HG03103 (cell line): ENCODE results near the gene RNF168.
"Not testable (repeated sequence)": the region's sequence is repeated elsewhere in the genome, so short reads cannot be mapped to it uniquely, and the experiment has no call there.

ENCODE experiments used
- ATAC-seq: cut with Tn5 transposase; IDR thresholded peaks from one replicate; pipeline ENCODE4 v1.9.1; 2021; ENCODE audit warnings: low read depth; ENCODE audit not compliant: unreplicated experiment

The RNF168 gene

DNA sequence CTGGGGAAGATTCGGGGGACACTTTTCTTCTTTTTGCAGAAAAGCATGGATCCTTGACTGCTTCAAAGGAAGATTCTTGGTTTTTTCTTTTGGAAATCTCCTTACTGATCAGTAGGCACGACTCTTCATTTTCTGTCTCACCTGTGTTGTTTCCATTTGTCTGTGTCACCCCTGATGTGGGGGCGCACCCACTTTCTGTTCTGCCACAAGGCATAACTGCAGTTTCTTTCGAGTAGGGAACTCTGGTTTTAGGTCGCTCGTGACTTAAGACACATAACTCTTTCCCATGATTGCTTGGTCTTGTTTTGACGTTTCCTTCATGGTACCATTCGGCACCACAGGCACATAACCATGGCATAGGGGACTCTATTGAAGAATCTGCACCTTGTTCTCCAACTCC, 31.3 kb downstream of the RNF168 start:
- no peak for ATAC-seq

DNA sequence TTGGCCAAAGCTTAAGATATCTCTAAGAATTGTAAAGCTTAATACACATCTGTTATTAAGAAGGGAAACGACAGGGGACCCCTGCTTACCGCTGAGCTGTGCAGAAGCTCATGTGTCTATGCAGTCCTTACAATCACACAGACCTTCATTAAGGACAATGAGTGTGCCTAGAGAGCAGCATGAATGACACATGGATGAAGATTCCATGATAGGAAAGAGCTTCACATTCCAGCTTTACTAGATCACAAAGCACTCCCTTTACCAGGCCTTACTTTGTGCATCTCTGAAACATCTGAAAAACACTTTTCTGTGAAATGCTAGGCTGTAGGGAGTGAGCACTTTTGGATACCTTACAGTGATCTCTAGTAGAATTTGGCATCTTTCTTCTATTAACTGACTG, 32.0 kb downstream of the RNF168 start:
- ATAC-seq, result no peak

DNA sequence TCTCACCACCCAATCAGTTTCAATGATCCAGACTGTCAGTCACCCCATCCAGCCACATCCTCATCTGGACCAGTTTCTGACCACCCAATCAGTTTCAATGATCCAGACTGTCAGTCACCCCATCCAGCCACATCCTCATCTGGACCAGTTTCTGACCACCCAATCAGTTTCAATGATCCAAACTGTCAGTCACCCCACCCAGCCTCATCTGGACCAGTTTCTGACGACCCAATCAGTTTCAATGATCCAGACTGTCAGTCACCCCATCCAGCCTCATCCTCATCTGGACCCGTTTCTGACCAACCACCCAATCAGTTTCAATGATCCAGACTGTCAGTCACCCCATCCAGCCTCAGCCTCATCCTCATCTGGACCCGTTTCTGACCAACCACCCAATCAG, 33.4 kb downstream of the RNF168 start:
- ATAC-seq, result not testable (repeated sequence)

DNA sequence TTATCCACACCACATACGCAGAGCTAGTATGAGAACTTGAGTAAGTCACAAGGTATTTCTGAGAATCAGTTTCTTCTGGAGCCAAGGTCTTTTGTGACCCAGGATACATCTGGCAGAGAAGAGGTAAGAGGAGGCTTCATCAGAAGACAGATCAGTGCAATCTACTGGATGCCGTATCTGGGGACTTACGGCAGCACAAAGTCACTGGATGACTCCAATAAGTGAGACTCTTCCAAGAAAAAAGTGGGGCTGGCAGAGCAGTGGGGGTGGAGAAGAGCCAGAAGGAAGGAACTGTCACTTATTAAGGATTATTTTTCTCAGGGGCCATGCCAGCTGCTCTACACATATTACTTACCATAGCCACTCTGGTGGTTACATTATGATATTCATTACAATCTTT, 39.8 kb downstream of the RNF168 start:
- no peak for ATAC-seq

DNA sequence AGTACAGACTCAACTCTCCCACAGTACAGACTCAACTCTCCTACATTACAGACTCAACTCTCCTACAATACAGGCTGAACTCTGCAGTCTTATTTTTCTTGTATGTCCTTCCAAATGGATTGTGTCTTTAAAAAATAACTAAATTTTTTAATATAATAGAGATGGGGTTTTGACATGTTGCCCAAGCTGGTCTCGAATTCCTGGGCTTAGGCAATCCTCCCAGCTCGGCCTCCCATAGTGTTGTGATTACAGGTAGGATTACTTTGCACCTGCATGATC, 40.2 kb downstream of the RNF168 start:
- ATAC-seq, result no peak

DNA sequence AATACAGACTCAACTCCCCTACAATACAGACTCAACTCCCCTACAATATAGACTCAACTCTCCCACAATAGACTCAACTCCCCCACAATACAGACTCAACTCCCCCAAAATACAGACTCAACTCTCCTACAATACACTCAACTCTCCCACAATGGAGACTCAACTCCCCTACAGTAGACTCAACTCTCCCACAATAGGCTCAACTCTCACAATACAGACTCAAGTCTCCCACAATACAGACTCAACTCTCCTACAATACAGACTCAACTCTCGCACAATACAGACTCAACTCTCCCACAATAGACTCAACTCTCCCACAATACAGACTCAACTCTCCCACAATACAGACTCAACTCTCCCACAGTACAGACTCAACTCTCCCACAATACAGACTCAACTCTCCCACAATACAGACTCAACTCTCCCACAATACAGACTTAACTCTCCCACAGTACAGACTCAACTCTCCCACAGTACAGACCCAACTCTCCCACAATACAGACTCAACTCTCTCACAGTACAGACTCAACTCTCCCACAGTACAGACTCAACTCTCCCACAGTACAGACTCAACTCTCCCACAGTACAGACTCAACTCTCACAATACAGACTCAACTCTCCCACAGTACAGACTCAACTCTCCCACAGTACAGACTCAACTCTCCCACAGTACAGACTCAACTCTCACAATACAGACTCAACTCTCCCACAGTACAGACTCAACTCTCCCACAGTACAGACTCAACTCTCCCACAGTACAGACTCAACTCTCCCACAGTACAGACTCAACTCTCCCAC, 40.7 kb downstream of the RNF168 start:
- ATAC-seq, result not testable (repeated sequence)

DNA sequence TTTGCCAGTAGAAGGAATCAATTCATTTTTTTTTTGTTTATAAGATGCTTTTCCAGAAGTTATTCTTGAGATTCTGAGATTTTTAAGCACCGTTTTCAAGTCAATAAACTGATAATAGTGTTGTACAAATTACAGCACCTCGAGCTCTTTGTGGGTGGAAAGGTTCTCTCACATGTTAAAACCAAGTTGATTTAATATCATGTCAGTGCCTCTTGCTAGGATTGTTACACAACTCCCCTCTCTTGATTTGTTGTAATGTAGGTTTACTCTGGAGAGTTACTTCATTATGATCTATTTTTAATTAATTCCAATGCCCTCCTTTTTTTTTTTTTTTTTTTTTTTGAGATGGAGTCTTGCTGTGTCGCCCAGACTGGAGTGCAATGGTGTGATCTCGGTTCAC, 45.5 kb downstream of the RNF168 start:
- no peak for ATAC-seq

DNA sequence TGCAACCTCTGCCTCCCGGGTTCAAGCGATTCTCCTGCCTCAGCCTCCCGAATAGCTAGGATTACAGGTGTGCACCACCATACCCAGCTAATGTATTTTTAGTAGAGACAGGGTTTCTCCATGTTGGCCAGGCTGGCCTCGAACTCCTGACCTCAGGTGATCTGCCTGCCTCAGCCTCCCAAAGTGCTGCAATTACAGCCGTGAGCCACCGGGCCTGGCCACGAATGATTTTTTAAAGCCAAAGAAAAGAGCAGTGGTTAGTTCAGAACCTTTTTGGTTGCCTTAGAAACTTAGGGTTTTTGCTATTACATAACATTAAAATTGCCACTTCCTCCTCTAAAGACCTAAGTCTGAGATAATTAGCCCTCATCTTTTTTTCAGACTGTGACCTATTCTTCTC, 46.1 kb downstream of the RNF168 start:
- ATAC-seq, result not testable (repeated sequence)

DNA sequence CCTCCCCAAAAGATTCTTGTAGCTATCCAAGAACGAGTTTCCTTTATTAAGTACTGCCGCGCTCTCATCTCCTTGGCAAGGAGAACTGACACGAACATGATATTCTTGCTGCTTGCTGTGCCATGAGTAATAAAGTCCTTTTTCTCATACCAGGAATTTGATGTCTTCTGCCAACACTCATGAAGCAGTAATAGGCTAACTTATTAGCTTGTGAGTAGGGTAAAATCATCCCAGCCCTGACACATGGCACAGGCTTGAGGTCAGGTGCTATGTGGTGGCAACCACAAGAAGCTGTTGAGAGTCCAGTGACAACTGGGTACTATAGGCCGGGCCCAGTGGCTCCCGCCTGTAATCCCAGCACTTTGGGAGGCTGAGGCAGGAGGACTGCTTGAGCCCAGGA, 48.6 kb downstream of the RNF168 start:
- no peak for ATAC-seq

DNA sequence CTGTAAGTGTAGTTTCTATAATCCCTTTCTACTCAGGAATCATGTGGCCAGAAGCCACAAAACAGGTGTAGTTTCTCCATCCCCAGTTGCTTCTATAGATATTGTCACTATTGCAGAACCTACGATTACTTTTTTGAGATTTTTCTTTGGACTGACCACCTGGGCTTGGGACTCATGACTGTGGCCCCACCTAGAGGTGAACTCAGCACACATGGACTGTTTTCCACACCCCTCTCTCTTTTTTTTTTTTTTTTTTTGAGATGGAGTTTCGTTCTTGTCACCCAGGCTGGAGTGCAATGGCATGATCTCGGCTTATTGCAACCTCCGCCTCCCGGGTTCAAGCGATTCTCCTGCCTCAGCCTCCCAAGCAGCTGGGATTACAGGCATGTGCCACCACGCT, 58.2 kb downstream of the RNF168 start:
- not testable (repeated sequence) for ATAC-seq

DNA sequence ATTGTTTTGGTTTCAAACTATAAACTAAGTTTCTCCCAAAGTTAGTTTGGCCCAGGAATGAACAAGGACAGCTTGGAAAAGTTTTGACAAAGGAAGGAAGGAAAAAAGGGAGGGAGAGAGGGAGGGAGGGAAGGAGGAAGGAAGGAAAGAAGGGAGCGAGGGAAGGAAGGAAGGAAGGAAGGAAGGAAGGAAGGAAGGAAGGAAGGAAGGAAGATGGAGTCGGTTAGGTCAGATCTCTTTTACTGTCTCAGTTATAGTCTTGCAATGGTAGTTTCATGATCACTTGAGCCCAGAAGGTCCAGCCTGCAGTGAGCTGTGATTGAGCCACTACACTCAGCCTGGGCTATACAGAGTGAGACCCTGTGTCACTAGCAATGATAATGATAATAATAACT, 59.1 kb downstream of the RNF168 start:
- ATAC-seq, result no peak

DNA sequence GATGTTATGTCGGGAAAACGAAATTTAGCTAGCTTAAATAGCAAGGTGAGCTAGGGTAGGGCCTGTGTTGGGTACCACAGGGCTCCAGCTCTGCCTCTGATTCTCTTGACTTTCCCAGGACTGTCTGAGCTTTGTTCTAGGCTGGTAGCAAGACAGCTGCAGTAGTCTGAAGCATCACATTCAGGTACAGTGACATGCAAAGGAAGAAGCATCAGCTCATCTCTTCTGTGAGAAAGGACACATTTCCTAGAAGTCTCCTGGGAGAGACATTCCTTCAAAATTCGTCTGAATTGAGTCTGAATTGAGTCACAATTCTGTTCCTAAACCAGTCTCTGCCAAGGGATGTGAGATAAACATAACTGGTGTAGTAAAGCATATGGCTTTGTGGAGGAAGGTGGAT, 62.9 kb downstream of the RNF168 start:
- ATAC-seq, result no peak

DNA sequence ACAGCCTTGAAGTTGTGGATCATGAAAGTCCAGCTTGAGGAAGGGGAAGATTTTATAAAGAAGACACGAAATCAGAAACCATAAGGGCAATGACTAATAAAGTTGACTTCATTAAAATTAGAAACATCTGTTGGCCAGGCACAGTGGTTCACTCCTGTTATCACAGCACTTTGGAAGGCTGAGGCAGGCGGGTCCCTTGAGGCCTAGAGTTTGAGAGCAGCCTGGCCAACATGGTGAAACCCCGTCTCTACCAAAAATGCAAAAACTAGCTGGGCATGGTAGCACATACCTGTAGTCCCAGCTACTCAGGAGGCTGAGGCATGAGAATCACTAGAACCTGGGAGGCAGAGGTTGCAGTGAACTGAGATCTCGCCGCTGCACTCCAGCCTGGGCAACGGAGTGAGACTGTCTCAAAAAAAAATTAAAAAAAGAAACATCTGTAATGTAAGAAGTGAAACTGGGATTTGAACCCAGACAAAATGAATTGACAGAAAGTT, 63.5 kb downstream of the RNF168 start:
- ATAC-seq, result no peak

DNA sequence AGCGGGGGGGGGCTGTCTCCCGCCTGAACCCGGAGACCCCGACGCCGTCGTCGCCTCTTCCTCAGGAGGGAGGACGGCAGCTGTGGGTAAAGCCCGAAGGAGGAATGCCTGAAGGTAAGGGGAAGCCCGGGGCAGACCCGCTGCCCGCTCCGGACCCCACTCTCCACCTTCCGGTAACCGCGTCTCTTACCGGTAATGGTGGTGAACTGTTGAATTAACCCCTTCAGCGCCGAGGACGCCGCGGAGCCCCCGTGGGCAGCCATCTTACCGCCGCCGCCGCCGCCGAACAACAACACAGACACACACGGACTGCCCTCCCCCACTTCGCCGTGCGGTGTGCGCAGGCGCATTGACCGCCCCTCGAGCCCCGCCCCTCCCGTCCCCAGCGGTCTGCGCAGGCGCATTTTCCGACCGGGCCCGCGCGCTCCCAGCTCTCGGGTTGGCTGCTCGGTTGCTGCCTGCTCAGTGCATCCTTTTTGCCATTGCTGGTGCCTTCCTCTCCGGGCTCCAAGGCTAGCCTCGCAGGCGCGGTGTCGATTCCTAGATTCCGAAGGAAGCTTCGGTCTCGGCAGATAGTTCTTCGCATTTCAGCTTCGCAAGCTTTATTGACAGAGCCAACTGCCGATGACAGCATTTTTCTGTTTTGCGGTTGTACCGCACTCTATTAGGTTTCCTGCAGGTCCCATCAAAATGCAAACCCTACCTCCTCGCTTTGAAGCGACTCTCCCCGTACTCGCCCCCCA, 71.3 kb downstream of the RNF168 start, which contains the start of gene UBXN7:
Gene UBXN7 (minus strand): TSS at position 291 of the 743 bp plus-strand sequence. CDS start 28 bp downstream, at position 263.
- ATAC-seq, result peak; percentile 75

DNA sequence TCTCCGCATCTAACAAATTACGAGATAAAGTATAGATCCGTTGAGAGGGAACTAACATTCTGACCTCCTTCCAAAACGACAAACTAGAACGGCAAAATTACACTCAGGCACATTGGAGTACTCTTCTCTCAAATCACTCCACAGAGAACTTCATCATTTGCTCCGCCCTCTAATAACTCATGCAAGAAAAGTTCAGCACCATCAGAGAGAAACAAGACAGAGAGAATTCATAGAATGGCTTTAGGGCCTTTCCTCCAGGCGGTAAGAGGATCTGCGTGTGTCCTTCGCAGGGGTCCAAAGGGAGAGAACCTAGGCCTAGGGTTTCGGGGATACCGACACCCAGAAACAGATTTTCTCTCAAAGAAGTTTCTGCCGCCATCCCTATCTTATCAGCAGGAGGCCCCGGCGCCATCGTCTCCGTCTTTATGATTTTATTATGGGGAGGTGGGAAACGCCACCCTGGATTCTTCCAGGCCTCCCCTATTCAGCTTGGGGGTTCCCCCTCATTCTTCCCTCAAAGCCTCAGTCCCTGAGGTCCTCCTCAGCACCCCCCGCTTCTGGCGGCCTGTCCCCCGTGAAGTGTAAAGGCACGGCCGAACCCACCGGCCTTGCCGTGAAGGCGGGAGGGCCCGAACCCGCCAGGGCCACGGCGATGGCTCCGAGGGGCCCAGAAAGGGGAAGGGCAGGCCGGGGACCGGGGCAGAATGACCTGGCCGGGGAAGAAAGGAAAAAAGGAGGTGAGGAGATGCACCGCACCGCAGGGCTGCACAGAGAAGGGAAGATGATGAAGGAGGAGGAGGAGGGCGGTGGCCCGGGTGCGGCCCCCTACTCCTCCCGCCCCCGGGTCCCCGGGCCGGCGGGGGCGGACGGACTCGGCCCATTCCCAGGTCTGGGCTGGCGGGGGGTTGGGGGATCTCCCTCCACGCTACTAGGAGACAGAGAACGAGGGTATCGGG, 72.1 kb downstream of the RNF168 start:
- peak; percentile 16 for ATAC-seq

DNA sequence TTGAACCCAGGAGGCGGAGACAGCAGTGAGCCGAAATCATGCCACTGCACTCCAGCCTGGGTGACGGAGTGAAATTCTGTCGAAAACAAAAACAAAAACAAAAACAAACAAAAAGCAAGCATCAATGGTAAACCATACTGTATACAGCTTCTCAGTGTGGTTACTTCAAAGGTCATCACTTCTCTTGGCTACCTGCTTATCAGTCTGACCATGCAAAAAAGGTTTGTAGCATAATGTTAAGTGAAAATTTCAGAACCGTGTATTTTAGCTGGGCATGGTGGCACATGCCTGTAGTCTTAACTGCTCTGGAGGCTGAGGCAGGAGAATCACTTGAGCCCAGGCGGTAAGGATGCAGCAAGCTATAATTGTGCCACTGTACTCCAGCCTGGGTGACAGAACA, 75.5 kb downstream of the RNF168 start:
- no peak for ATAC-seq

DNA sequence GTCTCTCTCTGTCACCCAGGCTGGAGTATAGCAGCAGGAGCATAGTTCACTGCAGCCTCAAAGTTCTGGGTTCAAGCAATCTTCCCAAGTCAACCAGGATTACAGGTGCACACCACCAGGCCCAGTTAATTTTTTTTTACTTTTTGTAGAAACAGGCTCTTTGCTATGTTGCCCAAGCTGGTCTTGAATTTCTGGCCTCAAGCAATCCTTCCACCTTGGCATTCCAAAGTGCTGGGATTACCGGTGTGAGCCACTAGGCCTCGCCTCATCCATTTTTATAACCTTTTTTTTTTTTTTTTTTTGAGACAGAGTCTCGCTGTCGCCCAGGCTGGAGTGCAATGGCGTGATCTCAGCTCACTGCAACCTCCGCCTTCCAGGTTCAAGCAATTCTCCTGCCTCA, 79.1 kb downstream of the RNF168 start:
- not testable (repeated sequence) for ATAC-seq

DNA sequence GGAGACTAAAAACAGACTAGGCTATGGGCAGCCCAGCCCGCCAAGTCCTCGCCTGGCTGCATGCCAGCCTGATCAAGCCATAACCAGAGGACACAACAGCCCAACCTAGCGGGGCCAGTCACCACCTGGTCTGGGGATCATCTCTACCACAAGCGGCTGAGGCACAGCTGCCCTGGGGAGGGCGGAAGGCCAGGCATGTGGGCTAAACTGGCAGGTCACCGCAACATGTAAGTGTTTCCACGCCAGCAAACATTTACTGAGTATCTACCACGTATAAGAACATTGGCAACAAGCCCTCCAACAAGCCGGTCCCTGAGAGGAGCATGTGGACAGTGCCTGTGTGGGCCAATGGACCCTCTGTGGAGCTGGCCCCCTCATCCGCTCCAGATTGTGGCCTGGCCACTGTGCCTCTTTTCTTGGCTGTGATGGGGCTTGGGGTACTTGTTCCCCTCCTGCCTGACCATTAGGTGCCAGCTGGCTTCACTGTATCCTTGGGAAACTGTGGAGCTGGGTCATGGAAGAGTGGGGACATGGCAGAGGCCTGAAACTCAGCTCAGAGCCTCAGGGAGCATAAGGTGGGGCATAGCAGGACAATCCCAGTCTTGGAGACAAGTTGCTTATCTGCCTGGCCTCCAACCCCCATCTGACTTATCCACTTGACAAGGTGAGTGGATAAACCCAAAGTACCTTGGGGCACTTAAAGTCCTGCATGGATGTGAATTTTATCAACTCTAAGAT, 80.4 kb downstream of the RNF168 start:
- ATAC-seq, result no peak

DNA sequence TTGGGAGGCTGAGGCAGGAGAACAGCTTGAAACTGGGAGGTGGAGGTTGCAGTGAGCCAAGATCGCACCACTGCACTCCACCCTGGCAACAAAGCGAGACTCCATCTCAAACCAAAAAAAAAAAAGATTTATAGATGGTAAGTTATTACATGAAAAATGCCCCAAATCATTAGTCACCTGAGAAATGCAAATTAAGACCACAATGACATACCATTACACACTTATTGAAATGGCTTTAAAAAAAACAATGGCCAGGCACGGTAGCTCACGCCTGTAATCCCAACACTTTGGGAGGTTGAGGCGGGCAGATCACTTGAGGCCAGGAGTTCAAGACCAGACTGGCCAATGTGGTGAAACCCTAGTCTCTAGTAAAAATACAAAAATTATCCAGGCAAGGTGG, 81.9 kb downstream of the RNF168 start:
- not testable (repeated sequence) for ATAC-seq

DNA sequence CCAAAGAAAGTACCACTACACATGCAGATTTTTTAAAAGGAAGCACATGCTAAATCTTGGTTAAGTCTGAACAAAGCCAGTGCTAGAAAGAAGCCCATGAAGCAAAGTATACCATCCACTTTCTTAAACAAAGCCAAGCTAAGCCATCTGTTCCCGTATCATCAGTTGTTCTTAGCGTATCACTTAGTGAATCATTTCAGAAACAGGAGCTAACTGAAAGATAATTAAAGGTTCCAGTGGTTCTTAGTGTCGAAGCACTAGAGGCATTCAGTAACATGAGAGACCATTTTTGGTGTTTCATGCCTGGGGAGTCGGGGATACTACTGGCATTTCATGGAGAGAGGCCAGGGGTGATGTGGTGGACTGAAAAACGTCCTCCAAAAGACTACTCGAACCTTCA, 84.2 kb downstream of the RNF168 start:
- ATAC-seq, result no peak
